ENCODE data around the gene SPO11. TPM values are rescaled to one million over a fixed set of nuclear protein-coding genes. Genes with fewer than 3 reads are reported as not detected.

SPO11 gene
- total RNA-seq, 3 donors from 2014 or later (not counting 1 experiment from before 2014, with no cell fraction given), result not detected

GRCh38 chr20:57290178-57290484 lies 39.5 kb upstream of the SPO11 start:
- ATAC-seq, result no peak
- DNase-seq, result no peak
- H3K4me3 ChIP-seq (ENCODE audit: low read length), result no peak overlapping the region
- no peaks in the 10 kb centered on the region for H3K36me3 ChIP-seq (ENCODE audit: control insufficient read depth, insufficient read depth, low read length)
- whole genome bisulfite sequencing (ENCODE audit: insufficient coverage), result 63% methylated on average over 5 of the region's 5 CpGs
- Mint-ChIP-seq H3K4me1 (no peaks in the 10 kb centered on the region), H3K36me3 (no peaks in the 10 kb centered on the region), H3K27ac (no peak overlapping the region), H3K9me3 (no peaks in the 10 kb centered on the region), H3K27me3 (ENCODE audit: low read depth in 2 of 2) (peaks cover 37 to 70% of the 10 kb centered on the region in 2 donors), H3K4me3 (no peak overlapping the region)
- no peaks in the 10 kb centered on the region for H3K4me1 ChIP-seq (ENCODE audit: control insufficient read depth, insufficient read depth, low read length)
- no peaks in the 10 kb centered on the region for H3K9me3 ChIP-seq (ENCODE audit: control insufficient read depth, insufficient read depth, low read length)
- intact Hi-C loops (cut with micrococcal nuclease), result no loop called here
- H3K27ac ChIP-seq (ENCODE audit: low read length), result no peak overlapping the region
- H3K27me3 ChIP-seq (ENCODE audit: control insufficient read depth, insufficient read depth, low read length), result no peaks in the 10 kb centered on the region
- TF ChIP-seq CTCF (IDR thresholded peaks at IDR 0.05), result no peak

- Mint-ChIP-seq H3K4me1 (no peaks in the 10 kb centered on the region), H3K4me3 (no peak overlapping the region), H3K36me3 (no peaks in the 10 kb centered on the region), H3K27me3 (ENCODE audit: low read depth in 2 of 2) (peaks cover 35 to 69% of the 10 kb centered on the region in 2 donors), H3K9me3 (no peaks in the 10 kb centered on the region), H3K27ac (no peak overlapping the region)
- DNase-seq (no peak), ATAC-seq (no peak)
- no peaks in the 10 kb centered on the region for H3K36me3 ChIP-seq (ENCODE audit: control insufficient read depth, insufficient read depth, low read length)
- intact Hi-C loops (cut with micrococcal nuclease), result no loop called here
- WGBS (ENCODE audit: insufficient coverage), result 58% methylated on average over 10 of the region's 10 CpGs
- H3K4me1 ChIP-seq (ENCODE audit: control insufficient read depth, insufficient read depth, low read length), result no peaks in the 10 kb centered on the region
- no peaks in the 10 kb centered on the region for H3K27me3 ChIP-seq (ENCODE audit: control insufficient read depth, insufficient read depth, low read length)
- no peak for TF ChIP-seq CTCF (IDR thresholded peaks at IDR 0.05)
- H3K4me3 ChIP-seq (ENCODE audit: low read length), result no peak overlapping the region
- no peak overlapping the region for H3K27ac ChIP-seq (ENCODE audit: low read length)
- no peaks in the 10 kb centered on the region for H3K9me3 ChIP-seq (ENCODE audit: control insufficient read depth, insufficient read depth, low read length)
Observed at GRCh38 chr20:57291003-57291402, 38.6 kb upstream of the SPO11 start.

- TF ChIP-seq CTCF (IDR thresholded peaks at IDR 0.05), result no peak
- Histone ChIP-seq H3K36me3 (ENCODE audit: control insufficient read depth, insufficient read depth, low read length) (no peaks in the 10 kb centered on the region), H3K9me3 (ENCODE audit: control insufficient read depth, insufficient read depth, low read length) (no peaks in the 10 kb centered on the region), H3K27ac (ENCODE audit: low read length) (no peak overlapping the region), H3K4me1 (ENCODE audit: control insufficient read depth, insufficient read depth, low read length) (no peaks in the 10 kb centered on the region), H3K4me3 (ENCODE audit: low read length) (no peak overlapping the region), H3K27me3 (ENCODE audit: control insufficient read depth, insufficient read depth, low read length) (no peaks in the 10 kb centered on the region)
- no peak overlapping the region for H3K4me3 Mint-ChIP-seq
- no peak overlapping the region for H3K27ac Mint-ChIP-seq
- no peaks in the 10 kb centered on the region for H3K36me3 Mint-ChIP-seq
- WGBS (ENCODE audit: insufficient coverage), result 85% methylated on average over 5 of the region's 6 CpGs
- intact Hi-C loops (cut with micrococcal nuclease), result no loop called here
- no peaks in the 10 kb centered on the region for H3K4me1 Mint-ChIP-seq
- DNase-seq (no peak), ATAC-seq (no peak)
- no peaks in the 10 kb centered on the region for H3K9me3 Mint-ChIP-seq
- H3K27me3 Mint-ChIP-seq (ENCODE audit: low read depth in 2 of 2), result peaks cover 30 to 62% of the 10 kb centered on the region in 2 donors
Observed at GRCh38 chr20:57291694-57292093, 37.9 kb upstream of the SPO11 start.

- intact Hi-C loops (cut with micrococcal nuclease), result no loop called here
- no peak for TF ChIP-seq CTCF (IDR thresholded peaks at IDR 0.05)
- H3K9me3 Mint-ChIP-seq, result no peaks in the 10 kb centered on the region
Observed at GRCh38 chr20:57292611-57293010, 37.0 kb upstream of the SPO11 start.

More at GRCh38 chr20:57292611-57293010, 37.0 kb upstream of the SPO11 start:
- DNase-seq, result no peak
- peaks cover 23 to 53% of the 10 kb centered on the region in 2 donors for H3K27me3 Mint-ChIP-seq (ENCODE audit: low read depth in 2 of 2)
- no peak for ATAC-seq
- Histone ChIP-seq H3K9me3 (ENCODE audit: control insufficient read depth, insufficient read depth, low read length) (no peaks in the 10 kb centered on the region), H3K4me3 (ENCODE audit: low read length) (no peak overlapping the region), H3K27ac (ENCODE audit: low read length) (no peak overlapping the region), H3K36me3 (ENCODE audit: control insufficient read depth, insufficient read depth, low read length) (no peaks in the 10 kb centered on the region), H3K4me1 (ENCODE audit: control insufficient read depth, insufficient read depth, low read length) (no peaks in the 10 kb centered on the region), H3K27me3 (ENCODE audit: control insufficient read depth, insufficient read depth, low read length) (no peaks in the 10 kb centered on the region)
- WGBS (ENCODE audit: insufficient coverage), result 58% methylated on average over 2 of the region's 2 CpGs
- H3K4me1 Mint-ChIP-seq, result no peaks in the 10 kb centered on the region
- no peaks in the 10 kb centered on the region for H3K36me3 Mint-ChIP-seq
- no peak overlapping the region for H3K27ac Mint-ChIP-seq
- H3K4me3 Mint-ChIP-seq, result no peak overlapping the region

Measured in natural killer cell (primary cell).